ENCODE data around the gene UNC45A. TPM values are rescaled to one million over a fixed set of nuclear protein-coding genes. Genes with fewer than 3 reads are reported as not detected.

UNC45A gene
- total RNA-seq, 1 experiment from 2014 or later: 84.4 TPM

DNA sequence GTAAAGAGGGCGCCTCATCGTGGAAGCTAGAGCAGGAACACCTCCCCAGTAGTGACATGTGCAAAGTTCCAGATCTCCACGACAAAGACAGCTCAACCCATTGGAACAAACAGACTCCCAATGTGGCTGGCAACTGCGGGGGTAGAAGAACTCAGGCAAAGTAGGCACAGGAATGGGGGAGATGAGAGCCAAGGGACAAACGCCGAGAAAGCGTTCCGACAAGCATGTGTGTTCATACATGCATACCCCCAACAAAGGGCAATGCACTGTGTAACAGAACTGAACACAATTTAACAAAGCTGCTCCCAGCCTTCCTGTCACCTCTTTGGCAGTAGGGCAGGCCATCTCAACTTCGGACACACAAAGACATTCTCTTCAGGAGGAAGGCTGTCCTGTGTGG lies 31.2 kb downstream of the UNC45A start:
- CTCF ChIA-PET: no interaction called here

DNA sequence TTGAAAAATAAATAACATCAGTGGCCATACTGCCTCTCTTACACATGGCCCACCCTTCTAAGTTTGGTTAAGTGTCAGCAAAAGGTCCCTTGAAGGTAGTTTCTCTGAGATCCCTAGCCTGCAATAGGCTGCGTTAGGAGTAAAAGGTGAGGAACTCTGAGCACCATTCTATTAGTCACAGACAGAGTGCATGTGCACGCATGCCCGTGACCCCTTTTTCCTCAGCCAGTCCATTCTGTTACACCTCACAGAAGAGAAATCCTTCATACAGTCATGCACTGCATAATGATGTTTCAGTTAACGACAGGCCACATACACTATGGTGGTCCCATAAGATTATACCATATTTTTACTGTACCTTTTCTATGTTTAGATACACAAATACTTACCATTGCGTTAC lies 32.1 kb downstream of the UNC45A start:
- no TSS peak for BruUV-seq (replicated peaks)
- Histone ChIP-seq H3K4me1 (ENCODE audit: control insufficient read depth, insufficient read depth, low read length) (no peaks in the 10 kb centered on the region; the same call in 1 of the 2 replicates), H3K27ac (ENCODE audit: low read length) (no peak overlapping the region), H3K36me3 (ENCODE audit: control insufficient read depth, insufficient read depth, low read length) (peaks cover 52% of the 10 kb centered on the region), H3K4me3 (ENCODE audit: low read depth in 2 of 2, low read length in 2 of 2) (no peak overlapping the region), H3K27me3 (ENCODE audit: control insufficient read depth, insufficient read depth, low read length) (no peaks in the 10 kb centered on the region), H3K9me3 (ENCODE audit: control insufficient read depth, insufficient read depth, low read depth, low read length) (no peaks in the 10 kb centered on the region)
- ChIA-PET CTCF (no interaction called here), POLR2A (no interaction called here)
- DNase-seq (ENCODE audit: low read depth, low spot score) (no peak), ATAC-seq (no peak; the same call in 1 of the 2 replicates)
- TF ChIP-seq TCF7L2 (IDR thresholded peaks at IDR 0.05; ENCODE audit: low read depth, low read length): no peak
- TF ChIP-seq POLR2AphosphoS5 (IDR thresholded peaks at IDR 0.05; ENCODE audit: low read depth, low read length): no peak
- TF ChIP-seq SIN3A (IDR thresholded peaks at IDR 0.05; ENCODE audit: borderline replicate concordance, insufficient read depth, low read depth, low read length): no peak
- TF ChIP-seq, protein P1, sequence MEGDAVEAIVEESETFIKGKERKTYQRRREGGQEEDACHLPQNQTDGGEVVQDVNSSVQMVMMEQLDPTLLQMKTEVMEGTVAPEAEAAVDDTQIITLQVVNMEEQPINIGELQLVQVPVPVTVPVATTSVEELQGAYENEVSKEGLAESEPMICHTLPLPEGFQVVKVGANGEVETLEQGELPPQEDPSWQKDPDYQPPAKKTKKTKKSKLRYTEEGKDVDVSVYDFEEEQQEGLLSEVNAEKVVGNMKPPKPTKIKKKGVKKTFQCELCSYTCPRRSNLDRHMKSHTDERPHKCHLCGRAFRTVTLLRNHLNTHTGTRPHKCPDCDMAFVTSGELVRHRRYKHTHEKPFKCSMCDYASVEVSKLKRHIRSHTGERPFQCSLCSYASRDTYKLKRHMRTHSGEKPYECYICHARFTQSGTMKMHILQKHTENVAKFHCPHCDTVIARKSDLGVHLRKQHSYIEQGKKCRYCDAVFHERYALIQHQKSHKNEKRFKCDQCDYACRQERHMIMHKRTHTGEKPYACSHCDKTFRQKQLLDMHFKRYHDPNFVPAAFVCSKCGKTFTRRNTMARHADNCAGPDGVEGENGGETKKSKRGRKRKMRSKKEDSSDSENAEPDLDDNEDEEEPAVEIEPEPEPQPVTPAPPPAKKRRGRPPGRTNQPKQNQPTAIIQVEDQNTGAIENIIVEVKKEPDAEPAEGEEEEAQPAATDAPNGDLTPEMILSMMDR (IDR thresholded peaks at IDR 0.05): no peak
- TF ChIP-seq, protein P2, sequence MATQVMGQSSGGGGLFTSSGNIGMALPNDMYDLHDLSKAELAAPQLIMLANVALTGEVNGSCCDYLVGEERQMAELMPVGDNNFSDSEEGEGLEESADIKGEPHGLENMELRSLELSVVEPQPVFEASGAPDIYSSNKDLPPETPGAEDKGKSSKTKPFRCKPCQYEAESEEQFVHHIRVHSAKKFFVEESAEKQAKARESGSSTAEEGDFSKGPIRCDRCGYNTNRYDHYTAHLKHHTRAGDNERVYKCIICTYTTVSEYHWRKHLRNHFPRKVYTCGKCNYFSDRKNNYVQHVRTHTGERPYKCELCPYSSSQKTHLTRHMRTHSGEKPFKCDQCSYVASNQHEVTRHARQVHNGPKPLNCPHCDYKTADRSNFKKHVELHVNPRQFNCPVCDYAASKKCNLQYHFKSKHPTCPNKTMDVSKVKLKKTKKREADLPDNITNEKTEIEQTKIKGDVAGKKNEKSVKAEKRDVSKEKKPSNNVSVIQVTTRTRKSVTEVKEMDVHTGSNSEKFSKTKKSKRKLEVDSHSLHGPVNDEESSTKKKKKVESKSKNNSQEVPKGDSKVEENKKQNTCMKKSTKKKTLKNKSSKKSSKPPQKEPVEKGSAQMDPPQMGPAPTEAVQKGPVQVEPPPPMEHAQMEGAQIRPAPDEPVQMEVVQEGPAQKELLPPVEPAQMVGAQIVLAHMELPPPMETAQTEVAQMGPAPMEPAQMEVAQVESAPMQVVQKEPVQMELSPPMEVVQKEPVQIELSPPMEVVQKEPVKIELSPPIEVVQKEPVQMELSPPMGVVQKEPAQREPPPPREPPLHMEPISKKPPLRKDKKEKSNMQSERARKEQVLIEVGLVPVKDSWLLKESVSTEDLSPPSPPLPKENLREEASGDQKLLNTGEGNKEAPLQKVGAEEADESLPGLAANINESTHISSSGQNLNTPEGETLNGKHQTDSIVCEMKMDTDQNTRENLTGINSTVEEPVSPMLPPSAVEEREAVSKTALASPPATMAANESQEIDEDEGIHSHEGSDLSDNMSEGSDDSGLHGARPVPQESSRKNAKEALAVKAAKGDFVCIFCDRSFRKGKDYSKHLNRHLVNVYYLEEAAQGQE (IDR thresholded peaks at IDR 0.05; ENCODE audit: insufficient read depth in 1 of 2, low read depth in 2 of 2, low read length in 1 of 2): no peak
- intact Hi-C loops (cut with micrococcal nuclease; ENCODE audit: unreplicated experiment): no loop called here
- in situ Hi-C loops (cut with HindIII; ENCODE audit: low pct_unique_long_range_greater_than_20kb, low sequenced_read_pairs): no loop called here

More for the DNA sequence above, 31.2 kb downstream of the UNC45A start:
- H3K9me3 ChIP-seq (ENCODE audit: control insufficient read depth, insufficient read depth, low read depth, low read length): no peaks in the 10 kb centered on the region
- no peak overlapping the region for H3K4me3 ChIP-seq (ENCODE audit: low read depth in 2 of 2, low read length in 2 of 2)
- POLR2A ChIA-PET: no interaction called here
- H3K27ac ChIP-seq (ENCODE audit: low read length): no peak overlapping the region
- DNase-seq (ENCODE audit: low read depth, low spot score) (no peak), ATAC-seq (no peak)
- BruUV-seq (replicated peaks): TSS peak; percentile 91
- peaks cover 52% of the 10 kb centered on the region for H3K36me3 ChIP-seq (ENCODE audit: control insufficient read depth, insufficient read depth, low read length)
- H3K27me3 ChIP-seq (ENCODE audit: control insufficient read depth, insufficient read depth, low read length): no peaks in the 10 kb centered on the region
- in situ Hi-C loops (cut with HindIII; ENCODE audit: low pct_unique_long_range_greater_than_20kb, low sequenced_read_pairs): no loop called here
- TF ChIP-seq POLR2AphosphoS5 (IDR thresholded peaks at IDR 0.05; ENCODE audit: low read depth, low read length) (no peak; the same call in 1 of the 2 replicates), SIN3A (IDR thresholded peaks at IDR 0.05; ENCODE audit: borderline replicate concordance, insufficient read depth, low read depth, low read length) (no peak), TCF7L2 (IDR thresholded peaks at IDR 0.05; ENCODE audit: low read depth, low read length) (no peak)
- TF ChIP-seq, protein P1 (IDR thresholded peaks at IDR 0.05): no peak
- TF ChIP-seq, protein P2 (IDR thresholded peaks at IDR 0.05; ENCODE audit: insufficient read depth in 1 of 2, low read depth in 2 of 2, low read length in 1 of 2): no peak
- intact Hi-C loops (cut with micrococcal nuclease; ENCODE audit: unreplicated experiment): no loop called here
- H3K4me1 ChIP-seq (ENCODE audit: control insufficient read depth, insufficient read depth, low read length): no peaks in the 10 kb centered on the region; the same call in 1 of the 2 replicates

Measured in Panc1 (cell line).